HG03066 (cell line): Measurements from ENCODE around the gene BCL11A.

Source experiments
- ATAC-seq: cut with Tn5 transposase; IDR thresholded peaks from one replicate; pipeline ENCODE4 v1.9.1; 2021; ENCODE audit warnings: low read depth; ENCODE audit not compliant: unreplicated experiment

The BCL11A gene

GRCh38 chr2:60512062-60512622, 41.3 kb downstream of the BCL11A start:
- ATAC-seq, result no peak

DNA sequence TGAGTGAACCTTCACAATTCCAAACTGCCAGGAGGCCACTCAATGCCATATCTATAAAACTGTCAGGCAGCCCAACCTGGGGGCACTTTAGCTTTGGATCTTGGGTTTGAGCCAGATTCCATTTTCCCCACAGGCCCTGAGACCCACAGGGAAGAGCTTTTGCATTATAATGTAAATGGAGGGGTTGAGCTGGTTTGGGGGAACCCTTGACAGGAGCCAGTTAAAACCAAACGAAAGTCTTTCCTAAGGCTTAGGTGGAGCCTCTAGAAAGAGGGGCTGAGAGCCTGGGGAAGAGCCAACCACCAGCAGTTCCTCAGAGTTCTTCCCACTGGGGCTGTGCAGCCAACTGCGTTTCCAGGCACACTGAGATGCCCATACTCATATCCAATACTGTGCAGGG, 42.7 kb downstream of the BCL11A start:
- no peak for ATAC-seq

DNA sequence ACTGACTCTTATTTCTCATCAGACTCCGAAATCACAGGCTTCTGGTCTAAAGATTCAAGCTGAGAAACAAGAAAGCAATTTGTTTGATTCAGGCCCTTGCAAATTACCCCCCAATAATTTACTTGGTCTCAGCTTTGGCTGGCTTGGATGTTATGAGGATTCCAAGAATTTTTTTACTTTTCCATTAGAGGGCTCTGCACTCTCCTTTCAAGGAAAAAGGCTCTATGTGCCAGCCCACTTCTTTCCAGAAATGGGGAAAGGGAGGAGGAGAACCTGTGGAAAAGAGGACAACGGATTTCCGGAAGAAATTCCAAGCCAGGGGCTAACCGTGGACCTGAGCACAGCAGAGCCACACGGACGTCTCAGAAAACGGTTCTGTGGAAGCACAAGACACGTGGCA, 44.4 kb downstream of the BCL11A start:
- no peak for ATAC-seq

- no peak for ATAC-seq
Measured at GRCh38 chr2:60508339-60508917, 45.0 kb downstream of the BCL11A start.

GRCh38 chr2:60507211-60507965, 46.1 kb downstream of the BCL11A start:
- no peak for ATAC-seq

DNA sequence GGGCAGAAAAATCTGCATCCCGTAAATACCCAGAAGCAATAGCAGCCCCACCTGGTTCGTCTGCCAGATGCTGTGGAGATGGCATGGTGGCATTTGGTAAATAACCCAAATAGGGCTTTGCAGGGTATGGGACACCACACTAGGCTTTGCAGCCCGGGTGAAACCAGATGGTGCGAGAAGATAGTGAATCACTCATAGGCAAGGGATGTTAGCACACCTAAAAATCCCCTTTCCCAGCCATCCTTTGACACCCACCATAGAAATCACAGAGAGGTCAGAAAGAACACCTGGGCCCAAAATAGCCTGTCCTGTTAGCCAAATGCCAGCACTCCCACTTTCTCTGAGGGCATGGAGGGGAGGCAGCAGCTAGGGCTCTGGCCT, 47.6 kb downstream of the BCL11A start:
- ATAC-seq, result no peak

DNA sequence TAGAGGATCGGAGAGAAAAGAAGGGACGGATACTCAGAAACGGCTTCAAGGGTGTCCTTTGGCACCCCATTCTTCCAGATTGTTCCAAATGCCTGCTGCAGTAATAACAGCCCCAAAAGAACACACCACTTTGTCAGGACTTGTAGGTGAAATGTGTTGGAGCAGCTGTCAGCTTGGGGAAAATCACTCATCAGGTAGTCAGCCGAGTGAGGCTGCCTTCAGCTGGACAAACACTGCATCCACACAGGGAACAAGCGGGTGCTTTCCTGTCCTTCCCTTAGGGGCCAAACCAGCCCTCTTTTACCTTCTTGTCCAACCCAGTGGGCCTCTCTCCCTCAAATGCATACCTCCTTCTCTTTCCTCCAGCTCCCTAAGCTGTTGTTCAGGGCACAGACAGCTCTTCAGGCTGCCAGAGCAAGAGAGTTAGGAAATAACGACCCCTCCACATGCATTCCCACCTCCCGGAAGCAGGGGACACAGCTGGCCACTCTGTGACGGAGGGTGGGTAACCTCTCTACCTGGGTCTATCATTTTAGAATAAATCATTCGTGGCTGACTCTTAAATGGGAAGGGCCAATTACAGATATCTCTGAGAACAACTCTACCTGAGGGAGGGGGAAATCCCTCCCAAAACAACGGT, 48.1 kb downstream of the BCL11A start:
- ATAC-seq, result no peak

DNA sequence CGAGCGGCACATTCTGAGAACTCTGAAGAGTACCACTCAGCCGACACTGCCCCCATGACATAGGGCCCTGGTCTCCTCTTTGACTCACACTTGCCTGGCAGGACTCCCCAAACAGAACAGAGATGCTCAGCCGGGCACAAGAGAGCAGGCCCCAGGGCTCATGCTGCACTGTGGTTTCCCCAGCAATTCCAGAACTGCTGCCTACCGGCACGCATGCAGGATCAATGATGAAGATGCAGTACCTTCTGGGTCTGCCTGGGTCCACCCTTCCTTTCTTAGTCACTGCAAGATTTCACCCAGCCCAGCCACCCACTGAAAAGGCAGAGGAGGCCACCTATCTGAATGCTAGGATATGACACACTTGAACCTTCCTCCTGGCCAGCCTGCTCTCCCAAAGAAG, 49.4 kb downstream of the BCL11A start:
- ATAC-seq, result no peak

DNA sequence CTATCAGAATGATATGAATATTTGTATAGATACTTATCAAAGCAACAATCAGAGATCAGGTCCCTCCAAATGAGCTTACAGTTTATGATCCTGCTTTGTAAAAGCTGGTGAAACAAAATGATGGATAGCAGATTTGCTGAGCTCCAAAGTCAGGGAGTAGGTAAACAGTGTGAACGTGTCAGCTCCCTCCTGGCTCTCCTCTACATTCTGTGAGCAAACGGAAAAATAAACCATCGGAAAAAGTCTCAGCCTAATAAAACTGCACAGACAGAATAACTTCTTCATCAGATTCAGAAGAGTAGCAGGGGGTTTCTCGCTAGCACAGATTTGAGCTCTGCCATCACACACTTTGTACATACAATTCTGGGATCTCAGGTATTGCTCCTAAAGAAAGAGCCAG, 51.3 kb downstream of the BCL11A start:
- ATAC-seq, result no peak

GRCh38 chr2:60500861-60501260, 52.6 kb downstream of the BCL11A start:
- no peak for ATAC-seq

GRCh38 chr2:60499651-60500265, 53.7 kb downstream of the BCL11A start:
- ATAC-seq, result no peak

GRCh38 chr2:60498816-60499429, 54.5 kb downstream of the BCL11A start:
- ATAC-seq, result no peak

- no peak for ATAC-seq
Measured at GRCh38 chr2:60498127-60498815, 55.2 kb downstream of the BCL11A start.

DNA sequence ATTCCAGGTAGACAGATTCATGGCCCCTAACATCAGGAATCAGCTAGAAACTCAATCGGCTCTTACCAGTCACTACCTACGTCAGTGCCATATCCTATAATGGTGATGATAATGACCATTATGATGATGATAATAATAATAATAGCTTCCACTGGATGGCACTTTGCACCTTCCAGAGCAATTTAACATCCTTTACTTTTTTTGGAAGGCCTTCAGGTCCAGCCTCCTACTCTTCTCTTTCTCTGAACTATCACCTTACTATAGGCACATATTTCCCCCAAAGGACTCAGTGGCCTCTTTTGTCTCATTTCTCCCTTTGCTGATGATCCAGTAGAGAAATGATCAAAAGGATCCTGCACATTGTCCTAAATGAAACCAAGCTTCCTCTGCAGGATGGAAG, 56.0 kb downstream of the BCL11A start:
- ATAC-seq, result no peak

- no peak for ATAC-seq
Measured at GRCh38 chr2:60496956-60497355, 56.5 kb downstream of the BCL11A start.

DNA sequence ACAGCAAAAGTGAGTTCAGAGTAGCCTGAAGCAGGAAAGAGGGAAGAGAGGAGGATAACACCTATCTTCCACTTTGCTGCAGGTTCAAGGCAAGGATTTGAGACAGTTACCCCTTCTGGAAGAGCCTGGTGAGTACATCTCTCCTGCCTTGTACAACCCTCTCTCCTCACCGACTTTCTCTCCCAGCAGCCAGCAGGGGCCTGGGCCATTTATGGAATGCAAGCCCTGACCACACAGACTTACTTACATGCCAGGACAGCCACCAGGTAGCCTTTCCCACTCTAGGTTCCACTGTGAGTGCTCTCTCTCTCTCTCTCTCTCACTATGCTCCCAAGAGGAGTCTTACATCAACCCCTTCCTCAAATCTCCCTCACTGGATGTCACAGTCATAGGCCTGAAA, 57.0 kb downstream of the BCL11A start:
- ATAC-seq, result no peak

DNA sequence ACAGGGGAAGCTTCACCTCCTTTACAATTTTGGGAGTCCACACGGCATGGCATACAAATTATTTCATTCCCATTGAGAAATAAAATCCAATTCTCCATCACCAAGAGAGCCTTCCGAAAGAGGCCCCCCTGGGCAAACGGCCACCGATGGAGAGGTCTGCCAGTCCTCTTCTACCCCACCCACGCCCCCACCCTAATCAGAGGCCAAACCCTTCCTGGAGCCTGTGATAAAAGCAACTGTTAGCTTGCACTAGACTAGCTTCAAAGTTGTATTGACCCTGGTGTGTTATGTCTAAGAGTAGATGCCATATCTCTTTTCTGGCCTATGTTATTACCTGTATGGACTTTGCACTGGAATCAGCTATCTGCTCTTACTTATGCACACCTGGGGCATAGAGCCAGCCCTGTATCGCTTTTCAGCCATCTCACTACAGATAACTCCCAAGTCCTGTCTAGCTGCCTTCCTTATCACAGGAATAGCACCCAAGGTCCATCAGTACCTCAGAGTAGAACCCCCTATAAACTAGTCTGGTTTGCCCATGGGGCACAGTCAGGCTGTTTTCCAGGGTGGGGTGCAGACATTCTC, 58.3 kb downstream of the BCL11A start:
- no peak for ATAC-seq

DNA sequence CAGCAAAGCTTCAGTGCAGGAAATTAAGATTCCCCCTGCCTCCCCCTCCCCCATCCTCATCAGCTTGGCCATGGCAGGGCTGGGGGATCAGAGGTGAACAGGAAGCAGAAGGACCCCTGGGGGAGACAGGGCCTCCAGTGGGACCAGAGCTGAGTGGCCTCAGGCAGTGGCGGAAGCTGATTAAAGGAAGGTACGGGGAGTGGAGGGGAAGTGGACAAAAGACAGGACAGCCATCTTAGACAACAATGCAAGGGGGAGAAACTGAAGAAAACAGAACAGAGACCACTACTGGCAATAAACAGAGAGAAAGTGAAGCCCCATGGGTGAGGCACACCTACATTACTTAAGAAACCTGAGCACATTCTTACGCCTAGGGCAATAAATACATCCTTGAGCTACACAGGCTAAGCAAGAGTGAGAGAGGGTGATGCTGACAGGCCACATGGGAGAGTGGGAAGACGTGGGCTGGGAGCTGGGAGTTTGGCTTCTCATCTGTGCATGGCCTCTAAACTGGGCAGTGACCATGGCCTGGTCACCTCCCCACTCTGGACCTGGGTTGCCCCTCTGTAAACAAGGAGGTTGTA, 59.6 kb downstream of the BCL11A start:
- no peak for ATAC-seq

GRCh38 chr2:60492548-60492947, 60.9 kb downstream of the BCL11A start:
- ATAC-seq, result no peak

DNA sequence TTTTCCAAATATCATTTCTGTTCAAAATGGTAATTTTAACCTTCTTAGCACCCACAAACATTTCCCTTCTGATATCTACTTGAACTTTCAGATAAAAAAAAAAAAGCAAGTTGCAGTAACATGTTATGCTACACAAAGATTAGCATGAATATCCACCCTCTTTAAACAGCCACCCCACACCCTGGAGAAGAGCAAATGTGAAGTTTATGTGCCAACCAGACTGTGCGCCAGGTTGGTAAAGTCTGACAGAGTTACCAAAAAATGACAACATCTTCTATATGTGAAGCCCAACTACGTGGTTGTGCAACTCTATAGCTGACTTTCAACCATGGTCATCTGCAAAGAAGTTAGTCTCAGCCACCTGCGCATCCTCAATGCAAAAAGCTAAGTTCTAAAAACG, 62.6 kb downstream of the BCL11A start:
- no peak for ATAC-seq
